ENCODE results near the gene DUS1L. TPM values are rescaled to one million over a fixed set of nuclear protein-coding genes. Genes with fewer than 3 reads are reported as not detected.

The DUS1L gene
- total RNA-seq, 1 experiment from 2014 or later, result 176 TPM

GRCh38 chr17:82019690-82020571 lies 45.7 kb downstream of the DUS1L start:
- DNase-seq (ENCODE audit: low read depth, low spot score) (peak; percentile 56), ATAC-seq (peak; percentile 30)
- Histone ChIP-seq H3K27me3 (ENCODE audit: insufficient read depth, low read length) (no peaks in the 10 kb centered on the region), H3K9ac (ENCODE audit: low read length) (0 out of 2 replicates have a peak overlapping the region, but pooled peaks have one; percentile 5), H3K4me1 (ENCODE audit: control insufficient read depth in 1 of 2, insufficient read depth in 2 of 2, low read length in 2 of 2) (peaks cover 29 to 47% of the 10 kb centered on the region in 2 experiments), H3K4me3 (replicated peaks in 1 of 2; ENCODE audit: low read depth in 1 of 2, low read length in 2 of 2) (no peak overlapping the region), H3K36me3 (ENCODE audit: control insufficient read depth in 1 of 2, insufficient read depth in 2 of 2, low read length in 2 of 2) (peaks cover 0 to 10% of the 10 kb centered on the region in 2 experiments; a peak in 1 of 4 replicates), H3K9me3 (ENCODE audit: control insufficient read depth in 1 of 2, insufficient read depth in 1 of 2, low read depth in 1 of 2, low read length in 2 of 2) (no peaks in the 10 kb centered on the region), H3K4me2 (ENCODE audit: low read length) (peak overlapping the region; percentile 80), H3K79me2 (ENCODE audit: insufficient read depth, low read length) (peaks cover 46% of the 10 kb centered on the region), H2AFZ (ENCODE audit: low read depth, low read length, poor library complexity, severe bottlenecking) (no peak overlapping the region), H4K20me1 (ENCODE audit: insufficient read depth) (peaks cover 4% of the 10 kb centered on the region; the same call in 1 of the 2 replicates), H3K27ac (ENCODE audit: low read depth, low read length) (peak overlapping the region; percentile 96), H3K9me2 (ENCODE audit: insufficient read depth) (no peaks in the 10 kb centered on the region)
- BruUV-seq (replicated peaks), result no TSS peak
- TF ChIP-seq TCF7L2 (IDR thresholded peaks at IDR 0.05; ENCODE audit: borderline replicate concordance, extremely low read depth, insufficient read depth, insufficient read length) (no peak), SRF (IDR thresholded peaks at IDR 0.05; ENCODE audit: low read depth) (no peak), EGR1 (IDR thresholded peaks at IDR 0.05; ENCODE audit: low read depth) (no peak; the same call in 1 of the 2 replicates), YY1 (IDR thresholded peaks at IDR 0.05; ENCODE audit: extremely low read depth, insufficient replicate concordance, low read depth, low read length) (no peak), ATF3 (IDR thresholded peaks at IDR 0.05) (no peak), RAD21 (IDR thresholded peaks at IDR 0.05; ENCODE audit: low read depth) (peak; percentile 74), POLR2AphosphoS5 (IDR thresholded peaks at IDR 0.05; ENCODE audit: low read depth, low read length) (no peak; the same call in 1 of the 2 replicates), MAX (IDR thresholded peaks at IDR 0.05) (no peak), FOSL1 (IDR thresholded peaks at IDR 0.05; ENCODE audit: low read depth) (no peak), ZBTB33 (IDR thresholded peaks at IDR 0.05; ENCODE audit: extremely low read depth, insufficient replicate concordance, low read length) (no peak), CBX3 (IDR thresholded peaks at IDR 0.05; ENCODE audit: low read depth) (no peak), CTCF (IDR thresholded peaks at IDR 0.05 in 2 of 3, conservative IDR thresholded peaks at IDR 0.05 in 1 of 3; ENCODE audit: borderline replicate concordance in 1 of 3, insufficient read depth in 1 of 3, low read depth in 2 of 3, low read length in 2 of 3) (peak; percentile 89 to 95 (median 91)), ZFX (IDR thresholded peaks at IDR 0.05) (peak; percentile 19; the same call in 1 of the 2 replicates)
- ChIA-PET CTCF (interaction anchor here (0.7 to 5.3 kb wide), 15 partner anchors 9 to 168 kb away, joined by 3 to 151 read pairs (median 5); partner anchors contain the start of genes ARHGDIA, DCXR, MAFG and NOTUM), RAD21 (ENCODE audit: low non-redundant PET in 1 of 2, low total read pairs in 2 of 2, uncharacterized antibody in 2 of 2, unreplicated experiment in 2 of 2) (interaction anchor here (0.6 to 5.3 kb wide), 3 partner anchors 60 to 86 kb away, joined by 3 to 50 read pairs (median 40); partner anchors contain the start of gene NOTUM (in 2 of the 2)), POLR2A (interaction anchor here (0.7 to 1.5 kb wide), 4 partner anchors 11 to 92 kb away, joined by 3 to 4 read pairs (median 3); partner anchors contain the start of genes DCXR, MAFG and RAC3)
- intact Hi-C loops (cut with micrococcal nuclease), result loop anchor here (2.0 to 5.0 kb wide), 3 partner anchors 17 to 732 kb away; partner anchors contain the start of genes PCYT2 and TBCD
